PC-3 (cell line): ENCODE results near the gene TAF11L5.
"Not testable (repeated sequence)": the region's sequence is repeated elsewhere in the genome, so short reads cannot be mapped to it uniquely, and the experiment has no call there.

ENCODE experiments used
- CTCF ChIP-seq: fragments of 300-600 bp; sonication (generic); conservative IDR thresholded peaks from 2 replicates; pipeline ENCODE4 v1.5.1; 2017; ENCODE audit warnings: antibody characterized with exemption, low read depth, mild to moderate bottlenecking, low read length
- EZH2 ChIP-seq: fragments of 300-600 bp; sonication (generic); IDR thresholded peaks from one replicate; pipeline ENCODE4 v1.6.1; 2017; ENCODE audit warnings: antibody characterized with exemption, mild to moderate bottlenecking, low read length; ENCODE audit not compliant: unreplicated experiment
- EZH2phosphoT487 ChIP-seq: fragments of 300-600 bp; sonication (generic); IDR thresholded peaks from 2 replicates; pipeline ENCODE4 v1.6.1; 2018; ENCODE audit warnings: mild to moderate bottlenecking, antibody characterized with exemption, low read length, borderline replicate concordance

- not testable (repeated sequence) for TF ChIP-seq CTCF, EZH2phosphoT487, EZH2
These were observed 5.5 kb upstream of the TAF11L5 start for GRCh38 chr5:17519508-17519907.
